Endodermal cell (in vitro differentiated cells): ENCODE results near the gene ANP32D. TPM values are rescaled to one million over a fixed set of nuclear protein-coding genes. Genes with fewer than 3 reads are reported as not detected.
"Not testable (repeated sequence)": the region's sequence is repeated elsewhere in the genome, so short reads cannot be mapped to it uniquely, and the experiment has no call there.

Experiments used
- DNase-seq: peaks from one replicate; pipeline ENCODE4 v3.0.0-alpha.2; 2017
- H3K27ac ChIP-seq: 2 replicates; pipeline ENCODE4 v1.5.1; 2013; ENCODE audit warnings: mild to moderate bottlenecking, low read depth, low read length, moderate library complexity
- H3K27me3 ChIP-seq: 2 replicates; pipeline ENCODE4 v1.6.1; 2013; ENCODE audit warnings: mild to moderate bottlenecking, low read length, moderate library complexity; ENCODE audit not compliant: insufficient read depth, control insufficient read depth, poor library complexity, severe bottlenecking
- H3K36me3 ChIP-seq: 2 replicates; pipeline ENCODE4 v1.7.0; 2013; ENCODE audit warnings: mild to moderate bottlenecking, low read length, moderate library complexity; ENCODE audit not compliant: control insufficient read depth, insufficient read depth
- H3K4me1 ChIP-seq: one replicate; pipeline ENCODE4 v1.7.0; 2013; ENCODE audit warnings: low read length; ENCODE audit not compliant: control insufficient read depth, insufficient read depth
- H3K4me3 ChIP-seq: 2 replicates; pipeline ENCODE4 v1.5.1; 2013; ENCODE audit warnings: mild to moderate bottlenecking, low read length, moderate library complexity
- H3K9ac ChIP-seq: 2 replicates; pipeline ENCODE4 v1.6.1; 2013; ENCODE audit warnings: mild to moderate bottlenecking, low read length, moderate library complexity; ENCODE audit not compliant: poor library complexity, severe bottlenecking; ENCODE audit errors: extremely low read depth
- H3K9me3 ChIP-seq: 2 replicates; pipeline ENCODE4 v1.6.1; 2013; ENCODE audit warnings: mild to moderate bottlenecking, low read length, moderate library complexity; ENCODE audit not compliant: control insufficient read depth
- H3K27ac Mint-ChIP-seq: 2 replicates; pipeline ENCODE4 v1.8.0; 2020; ENCODE audit warnings: mixed read lengths
- H3K27me3 Mint-ChIP-seq: 2 replicates; pipeline ENCODE4 v1.8.0; 2021; ENCODE audit warnings: mild to moderate bottlenecking, mixed read lengths; ENCODE audit not compliant: insufficient read depth
- H3K36me3 Mint-ChIP-seq: 2 replicates; pipeline ENCODE4 v1.8.0; 2020; ENCODE audit warnings: low read depth, mixed read lengths
- H3K4me1 Mint-ChIP-seq: 2 replicates; pipeline ENCODE4 v1.8.0; 2020; ENCODE audit warnings: mixed read lengths
- H3K4me3 Mint-ChIP-seq: 2 replicates; pipeline ENCODE4 v1.8.0; 2020; ENCODE audit warnings: mild to moderate bottlenecking, moderate library complexity, mixed read lengths
- H3K9me3 Mint-ChIP-seq: 2 replicates; pipeline ENCODE4 v1.8.0; 2020; ENCODE audit warnings: mild to moderate bottlenecking, mixed read lengths
- WGBS, 2 experiments: methylation state at CpG; one replicate each; pipeline versions ENCODE4 v1.1.5 to v1.1.7; 2013; ENCODE audit warnings: missing lambda C conversion rate in 2 of 2, mixed read lengths in 1 of 2; ENCODE audit not compliant: insufficient coverage in 1 of 2, insufficient read length in 1 of 2; 5-methylcytosine and 5-hydroxymethylcytosine counted together
- total RNA-seq, 2 donors: library from RNA; stranded (reverse); fragmentation: NEBNext Ultra II Directional in 1 of 2; extraction: Animal tissue kit (Norgen Biotek cat#: 25700) in 1 of 2; gene quantifications; 2 replicates in 1 of 2; 3 replicates in 1 of 2; pipeline ENCODE4 v1.2.1, GENCODE V29; 2021
- TF ChIP-seq, protein P1 (sequence below): fragments of 200-600 bp; sonication (generic); conservative IDR thresholded peaks from 2 replicates; pipeline ENCODE4 v1.5.0; 2021; ENCODE audit warnings: antibody characterized with exemption, mild to moderate bottlenecking

Gene ANP32D
- total RNA-seq, 2 donors from 2014 or later = not detected

- H3K27ac Mint-ChIP-seq, H3K4me1 Mint-ChIP-seq, H3K27ac ChIP-seq, H3K36me3 ChIP-seq, DNase-seq, H3K36me3 Mint-ChIP-seq, H3K27me3 Mint-ChIP-seq, H3K4me3 ChIP-seq, H3K4me3 Mint-ChIP-seq, H3K4me1 ChIP-seq, H3K9ac ChIP-seq, H3K27me3 ChIP-seq: not testable (repeated sequence)
- H3K9me3 Mint-ChIP-seq = peaks cover 71% of the 10 kb centered on the region
- 71 to 86% methylated on average over 2 of the region's 2 CpGs for WGBS, 2 experiments
- peaks cover 24% of the 10 kb centered on the region for H3K9me3 ChIP-seq
Observed at GRCh38 chr12:48506836-48507235, 34.5 kb downstream of the ANP32D start.

- Histone ChIP-seq H3K4me3 (no peak overlapping the region), H3K36me3 (no peaks in the 10 kb centered on the region), H3K27me3 (no peaks in the 10 kb centered on the region), H3K4me1 (no peaks in the 10 kb centered on the region), H3K27ac (no peak overlapping the region), H3K9ac (no peak overlapping the region), H3K9me3 (peaks cover 24% of the 10 kb centered on the region)
- 60 to 74% methylated on average over 1 to 2 of the region's 2 CpGs for whole genome bisulfite sequencing, 2 experiments
- Mint-ChIP-seq H3K27ac (no peak overlapping the region), H3K36me3 (no peaks in the 10 kb centered on the region), H3K4me1 (no peaks in the 10 kb centered on the region), H3K4me3 (no peak overlapping the region), H3K9me3 (peaks cover 75% of the 10 kb centered on the region), H3K27me3 (peaks cover 2% of the 10 kb centered on the region)
- TF ChIP-seq, protein P1, sequence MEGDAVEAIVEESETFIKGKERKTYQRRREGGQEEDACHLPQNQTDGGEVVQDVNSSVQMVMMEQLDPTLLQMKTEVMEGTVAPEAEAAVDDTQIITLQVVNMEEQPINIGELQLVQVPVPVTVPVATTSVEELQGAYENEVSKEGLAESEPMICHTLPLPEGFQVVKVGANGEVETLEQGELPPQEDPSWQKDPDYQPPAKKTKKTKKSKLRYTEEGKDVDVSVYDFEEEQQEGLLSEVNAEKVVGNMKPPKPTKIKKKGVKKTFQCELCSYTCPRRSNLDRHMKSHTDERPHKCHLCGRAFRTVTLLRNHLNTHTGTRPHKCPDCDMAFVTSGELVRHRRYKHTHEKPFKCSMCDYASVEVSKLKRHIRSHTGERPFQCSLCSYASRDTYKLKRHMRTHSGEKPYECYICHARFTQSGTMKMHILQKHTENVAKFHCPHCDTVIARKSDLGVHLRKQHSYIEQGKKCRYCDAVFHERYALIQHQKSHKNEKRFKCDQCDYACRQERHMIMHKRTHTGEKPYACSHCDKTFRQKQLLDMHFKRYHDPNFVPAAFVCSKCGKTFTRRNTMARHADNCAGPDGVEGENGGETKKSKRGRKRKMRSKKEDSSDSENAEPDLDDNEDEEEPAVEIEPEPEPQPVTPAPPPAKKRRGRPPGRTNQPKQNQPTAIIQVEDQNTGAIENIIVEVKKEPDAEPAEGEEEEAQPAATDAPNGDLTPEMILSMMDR = no peak
- no peak for DNase-seq
Observed at GRCh38 chr12:48508987-48509386, 36.6 kb downstream of the ANP32D start.

DNA sequence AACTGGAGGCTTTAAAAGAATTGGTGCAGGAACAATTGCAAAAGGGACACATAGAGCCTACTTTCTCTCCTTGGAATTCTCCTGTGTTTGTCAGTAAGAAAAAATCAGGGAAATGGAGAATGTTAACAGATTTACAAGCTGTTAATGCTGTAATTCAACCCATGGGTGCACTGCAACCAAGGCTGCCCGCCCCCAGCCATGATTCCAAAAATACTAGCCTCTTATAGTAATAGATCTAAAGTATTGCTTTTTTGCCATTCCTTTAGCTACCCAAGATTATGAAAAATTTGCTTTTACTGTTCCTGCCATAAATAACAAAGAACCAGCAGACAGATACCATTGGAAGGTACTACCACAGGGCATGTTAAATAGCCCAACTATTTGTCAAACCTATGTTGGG, 37.8 kb downstream of the ANP32D start:
- Mint-ChIP-seq H3K4me3 (no peak overlapping the region), H3K36me3 (no peaks in the 10 kb centered on the region), H3K27me3 (peaks cover 2% of the 10 kb centered on the region), H3K9me3 (peaks cover 82% of the 10 kb centered on the region), H3K4me1 (no peaks in the 10 kb centered on the region), H3K27ac (no peak overlapping the region)
- no peak overlapping the region for H3K27ac ChIP-seq
- no peak for DNase-seq
- H3K9ac ChIP-seq = no peak overlapping the region
- H3K27me3 ChIP-seq = no peaks in the 10 kb centered on the region
- TF ChIP-seq, protein P1 = no peak
- no peak overlapping the region for H3K4me3 ChIP-seq
- no peaks in the 10 kb centered on the region for H3K36me3 ChIP-seq
- H3K9me3 ChIP-seq = peaks cover 24% of the 10 kb centered on the region
- WGBS, 2 experiments = 40% methylated on average over 1 of the region's 1 CpG; no CpG with 5 or more reads in 1 of the 2 experiments
- no peaks in the 10 kb centered on the region for H3K4me1 ChIP-seq

DNA sequence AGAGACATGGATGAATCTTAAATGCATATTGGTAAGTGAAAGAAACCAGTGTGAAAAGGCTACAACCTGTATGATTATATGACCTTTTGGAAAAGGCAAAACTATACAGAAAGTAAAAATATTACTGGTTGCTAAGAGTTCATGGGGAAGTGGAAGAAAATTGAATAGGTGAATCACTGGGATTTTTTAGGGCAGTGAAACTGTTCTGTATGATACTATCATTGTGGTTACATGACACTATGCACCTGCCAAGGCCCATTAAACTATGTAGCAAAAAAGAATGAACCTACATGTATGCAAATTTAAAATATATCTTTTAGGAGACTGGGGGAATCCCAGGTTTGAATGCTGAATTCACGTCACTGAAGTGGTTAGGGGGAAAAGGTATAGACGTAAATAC, 40.5 kb downstream of the ANP32D start:
- Mint-ChIP-seq H3K27ac (no peak overlapping the region), H3K4me1 (no peaks in the 10 kb centered on the region), H3K36me3 (no peaks in the 10 kb centered on the region), H3K27me3 (no peaks in the 10 kb centered on the region), H3K4me3 (no peak overlapping the region), H3K9me3 (peaks cover 63% of the 10 kb centered on the region)
- Histone ChIP-seq H3K4me1 (no peaks in the 10 kb centered on the region), H3K27ac (no peak overlapping the region), H3K9ac (no peak overlapping the region), H3K4me3 (no peak overlapping the region), H3K9me3 (peaks cover 24% of the 10 kb centered on the region), H3K27me3 (no peaks in the 10 kb centered on the region), H3K36me3 (no peaks in the 10 kb centered on the region)
- WGBS, 2 experiments = 40 to 45% methylated on average over 2 of the region's 2 CpGs
- no peak for DNase-seq
- TF ChIP-seq, protein P1 = no peak
